Transverse colon (tissue), 4 donors: ENCODE results near the gene ANKRD33.

ENCODE experiments used
- CTCF ChIP-seq, 5 experiments: fragments of 200-600 bp in 3 of 5; fragments of 450-650 bp in 2 of 5; sonication (generic) in 3 of 5; IDR thresholded peaks; 1 replicate in 2 of 5; 2 replicates in 3 of 5; pipeline ENCODE4 v1.5.1; 2016 to 2017; ENCODE audit warnings: antibody characterized with exemption in 5 of 5, inconsistent platforms in 3 of 5, mild to moderate bottlenecking in 2 of 5, moderate library complexity in 1 of 5
- EP300 ChIP-seq: sonication (generic); formaldehyde crosslinking; IDR thresholded peaks from one replicate; pipeline ENCODE4 v1.6.1; 2017; ENCODE audit warnings: antibody characterized with exemption, low read depth
- POLR2A ChIP-seq: fragments of 450-650 bp; IDR thresholded peaks from one replicate; pipeline ENCODE4 v1.6.1; 2016; ENCODE audit warnings: antibody characterized with exemption, mild to moderate bottlenecking, moderate library complexity
- POLR2AphosphoS5 ChIP-seq, 3 donors: sonication (generic); formaldehyde crosslinking; IDR thresholded peaks; one replicate each; pipeline ENCODE4 v1.6.1; 2016; ENCODE audit warnings: antibody characterized with exemption in 3 of 3

DNA sequence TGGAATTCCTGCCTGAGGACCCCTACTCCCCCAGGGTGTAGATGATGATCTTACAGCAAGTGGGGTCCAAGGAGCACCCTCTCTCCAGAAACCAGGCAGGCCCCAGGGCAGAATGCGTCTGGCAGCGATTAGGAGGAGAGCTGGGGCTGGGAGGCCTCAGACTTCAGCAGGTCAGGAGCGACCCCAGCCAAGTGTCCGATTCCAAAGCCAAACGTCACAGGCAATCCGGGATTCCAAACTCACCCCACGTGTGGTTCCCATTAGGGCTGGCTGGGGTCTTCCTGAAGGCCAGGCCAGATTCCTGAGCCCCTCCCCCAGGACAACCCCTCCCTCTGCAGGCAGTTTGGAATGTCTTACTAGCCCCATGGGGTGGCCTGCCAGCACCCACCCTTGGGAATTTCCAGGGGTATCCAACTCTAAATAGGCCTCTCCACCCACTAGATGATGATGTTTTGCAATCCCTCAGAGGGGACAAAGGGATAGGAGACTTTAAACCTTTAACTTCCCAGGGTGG lies 22.1 kb upstream of the ANKRD33 start:
- TF ChIP-seq CTCF (IDR thresholded peaks at IDR 0.05) (no peak), POLR2A (no peak), POLR2AphosphoS5 (IDR thresholded peaks at IDR 0.05) (no peak), EP300 (no peak)
